Iris pigment epithelial cell (primary cell): ENCODE measurements around the gene GSDMA.

Source experiments
- DNase-seq: peaks from one replicate; pipeline ENCODE4 v3.0.0-alpha.2; 2011; ENCODE audit warnings: low read depth

Gene GSDMA

DNA sequence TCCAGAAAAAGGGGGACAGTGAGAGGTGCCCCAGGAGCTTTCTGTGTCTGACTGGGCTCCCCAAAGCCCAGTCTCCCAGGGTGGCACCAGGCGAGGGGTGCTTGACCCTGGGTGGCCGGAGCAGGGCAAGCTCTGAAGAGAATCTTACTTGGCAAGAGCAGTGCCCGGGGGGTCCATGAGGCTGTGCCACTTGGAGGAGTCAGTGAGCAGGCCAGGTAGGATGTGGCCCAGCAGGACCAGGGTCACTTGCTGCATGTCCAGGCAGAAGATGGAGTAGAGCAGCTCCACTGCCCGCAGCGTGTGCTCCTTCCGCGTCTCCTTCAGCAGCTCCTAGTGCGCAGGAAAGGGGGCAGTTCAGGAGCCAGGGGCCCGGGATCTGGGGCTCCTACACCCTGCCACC lies 59.7 kb downstream of the GSDMA start:
- DNase-seq, result no peak

DNA sequence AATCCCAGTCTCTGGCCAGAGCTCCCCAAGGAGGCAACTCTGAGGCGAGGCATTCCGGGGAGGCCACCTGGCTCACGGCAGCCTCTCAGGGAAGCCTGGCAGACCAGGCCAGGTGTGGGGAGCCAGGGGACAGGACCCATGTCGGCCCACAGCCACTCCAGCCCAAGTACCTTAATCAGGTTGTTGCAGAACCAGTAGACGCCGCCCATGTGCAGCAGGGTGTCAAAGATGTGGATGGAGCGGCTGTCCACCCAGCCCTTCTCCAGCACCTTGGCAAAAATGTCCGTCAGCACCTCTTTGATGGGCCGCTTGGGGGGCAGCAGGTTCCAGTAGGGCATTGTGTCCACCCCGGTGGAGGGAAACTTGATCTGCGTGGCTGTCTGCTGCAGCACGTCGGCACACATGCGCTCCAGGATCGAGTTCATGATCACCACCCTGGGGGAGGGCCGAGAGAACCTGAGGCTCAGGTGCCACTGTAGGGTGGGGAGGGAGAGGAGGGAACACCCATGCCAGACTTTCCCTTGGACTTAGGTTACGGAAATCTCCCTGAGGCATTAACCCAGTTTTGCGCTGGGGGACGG lies 60.2 kb downstream of the GSDMA start:
- DNase-seq, result no peak

DNA sequence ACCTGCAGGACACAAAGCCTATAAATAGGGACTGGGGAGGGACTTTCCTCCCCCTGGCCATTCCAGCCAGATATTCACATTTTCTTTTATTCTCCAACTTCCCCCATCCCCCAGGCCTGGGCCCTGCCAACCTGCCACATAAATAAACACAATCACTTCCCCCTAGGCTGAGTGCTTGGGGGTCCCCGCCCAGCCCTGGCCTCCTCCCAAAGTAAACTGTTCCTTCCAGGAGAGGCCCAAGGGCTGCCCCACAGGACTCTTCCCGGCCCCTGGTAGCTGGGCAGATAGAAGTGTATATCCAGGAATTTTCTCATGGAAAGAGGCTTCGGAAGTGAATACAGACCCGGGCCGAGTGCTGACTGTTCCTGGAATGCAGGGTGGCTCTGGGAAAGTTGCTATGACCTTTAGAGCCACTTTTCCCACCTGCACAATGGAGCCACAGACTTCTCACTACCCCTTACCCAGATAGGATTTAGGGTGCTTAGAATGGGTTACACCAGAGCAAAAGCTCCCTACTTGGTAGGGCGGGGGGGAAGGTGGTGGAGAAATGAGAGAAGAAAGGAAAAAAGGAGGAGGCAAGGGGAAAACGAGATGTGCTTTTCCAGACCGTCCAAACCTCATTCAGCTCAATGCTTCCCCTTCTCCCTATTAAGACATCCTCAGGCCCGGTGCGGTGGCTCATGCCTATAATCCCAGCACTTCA lies 60.9 kb downstream of the GSDMA start:
- no peak for DNase-seq

DNA sequence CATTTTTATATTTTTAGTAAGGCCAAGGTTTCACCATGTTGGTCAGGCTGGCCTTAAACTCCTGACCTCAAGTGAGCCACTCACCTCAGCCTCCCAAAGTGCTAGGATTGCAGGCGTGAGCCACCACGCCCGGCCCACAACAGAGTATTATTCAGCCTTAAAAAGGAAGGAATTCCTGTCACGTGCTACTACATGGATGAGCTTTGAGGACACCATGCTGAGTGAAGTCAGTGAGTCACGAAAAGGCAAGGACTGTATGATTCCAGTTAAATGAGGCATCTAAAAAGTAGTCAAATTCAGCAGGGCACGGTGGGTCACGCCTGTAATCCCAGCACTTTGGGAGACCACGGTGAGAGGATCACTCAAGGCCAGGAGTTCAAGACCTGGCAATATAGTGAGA lies 62.1 kb downstream of the GSDMA start:
- peak; percentile 64 for DNase-seq

DNA sequence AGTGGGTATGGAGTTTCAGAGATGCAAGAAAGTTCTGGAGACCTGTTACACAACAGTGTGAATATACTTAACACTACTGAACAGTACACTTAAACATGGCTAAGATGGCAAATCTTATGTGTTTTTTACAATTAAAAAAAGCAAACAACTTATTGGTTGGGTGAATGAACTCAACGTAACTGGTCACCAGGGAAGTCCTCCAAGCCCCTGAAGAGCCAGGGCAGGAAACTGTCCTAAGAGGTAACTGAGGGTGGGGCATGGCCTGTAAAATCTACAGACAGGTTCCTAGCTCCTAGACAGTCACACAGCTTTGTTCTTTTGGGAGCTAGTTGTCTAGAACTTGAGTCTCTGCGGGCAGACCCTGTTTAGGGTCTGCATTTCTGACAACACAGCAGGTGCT lies 62.8 kb downstream of the GSDMA start:
- no peak for DNase-seq

DNA sequence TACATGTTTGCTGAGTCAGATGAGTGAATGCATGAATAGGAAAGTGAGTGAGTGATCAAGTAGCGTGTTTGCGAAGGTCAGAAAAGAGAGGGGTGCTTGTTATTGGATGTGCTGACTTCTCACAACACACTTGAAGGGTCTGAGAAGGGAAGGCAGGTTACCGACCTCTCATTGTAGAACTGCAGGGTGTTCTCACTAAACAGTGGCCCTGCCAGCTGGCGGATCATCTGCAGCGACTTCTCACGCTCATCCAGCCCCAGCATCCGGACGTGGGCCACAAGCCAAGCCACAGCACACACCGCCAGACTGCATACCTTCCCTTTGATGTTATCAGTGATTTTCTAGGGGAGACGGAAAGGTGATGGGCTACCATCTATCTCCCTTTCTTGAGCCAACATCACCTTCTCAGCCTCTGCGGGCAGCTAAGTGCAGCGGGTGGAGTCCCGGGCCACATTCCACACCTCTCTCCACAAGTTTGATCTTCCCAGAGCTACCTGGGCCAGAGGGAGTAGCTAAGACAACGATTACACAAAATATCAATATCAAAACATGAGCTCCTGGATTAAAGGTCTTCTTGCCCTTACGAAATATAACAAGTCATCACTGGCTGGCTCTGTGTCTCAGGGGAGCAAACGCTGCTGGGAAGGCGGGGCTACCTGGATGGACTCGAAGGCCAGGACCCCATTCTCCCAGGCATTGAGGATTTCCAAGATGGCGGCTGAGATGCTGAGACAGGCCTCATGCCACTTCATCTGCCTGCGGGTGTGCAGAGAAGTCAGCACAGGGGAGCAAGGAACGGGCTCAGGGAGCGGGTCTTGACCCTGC lies 63.4 kb downstream of the GSDMA start:
- peak; percentile 70 for DNase-seq

DNA sequence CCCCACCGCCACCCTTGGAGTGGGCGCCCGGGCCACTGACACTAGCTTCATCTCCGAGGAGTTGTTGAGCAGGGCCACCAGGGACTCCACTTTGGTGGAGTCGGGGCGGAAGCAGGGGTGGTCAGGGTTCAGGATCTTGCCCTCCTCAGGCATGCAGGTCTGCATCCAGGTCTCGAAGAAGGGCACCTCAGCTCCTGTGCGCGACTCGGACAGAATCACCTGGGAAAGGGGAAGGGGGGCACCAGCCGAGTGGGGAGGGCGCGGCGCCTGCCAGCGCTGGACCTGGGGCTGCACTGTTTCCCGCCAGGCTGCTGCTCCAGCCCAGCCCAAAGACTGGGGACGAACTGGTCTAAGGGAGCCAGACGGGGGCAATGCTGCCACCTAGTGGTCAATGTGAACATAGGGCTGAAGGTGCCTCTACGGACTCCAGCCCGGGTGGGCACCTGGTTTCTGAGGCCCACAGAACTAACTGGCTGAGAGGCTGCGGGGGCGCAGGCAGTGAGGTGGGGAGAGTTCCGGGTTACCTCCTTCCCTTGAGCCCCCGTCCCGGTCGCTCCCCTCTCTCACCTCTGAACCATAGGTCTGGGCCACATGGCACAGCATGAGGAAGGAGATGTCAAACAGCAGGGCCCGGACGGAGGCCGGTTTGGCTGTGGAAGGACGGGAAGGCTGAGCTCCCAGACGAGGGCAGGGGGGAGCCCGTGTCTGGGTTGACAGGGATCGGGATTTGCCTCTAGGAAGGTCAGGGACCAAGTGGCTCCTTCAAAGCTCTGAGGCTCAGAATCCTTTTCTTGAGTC lies 64.2 kb downstream of the GSDMA start:
- DNase-seq, result peak; percentile 71
